ENCODE results near the gene MAZ. TPM values are rescaled to one million over a fixed set of nuclear protein-coding genes. Genes with fewer than 3 reads are reported as not detected.

The MAZ gene
- total RNA-seq, 1 experiment from 2014 or later, result 426 TPM

GRCh38 chr16:29837841-29838240 is 31.5 kb downstream of the MAZ start:
- POLR2A ChIA-PET, result no interaction called here
- TF ChIP-seq CTCF (IDR thresholded peaks at IDR 0.05), result no peak
- TF ChIP-seq SIN3A (IDR thresholded peaks at IDR 0.05; ENCODE audit: borderline replicate concordance, insufficient read depth, low read depth, low read length), result no peak
- no peak for TF ChIP-seq REST (IDR thresholded peaks at IDR 0.05; ENCODE audit: insufficient read depth in 1 of 2, low read depth in 2 of 2, low read length in 1 of 2)
- TF ChIP-seq TCF7L2 (IDR thresholded peaks at IDR 0.05; ENCODE audit: low read depth, low read length), result no peak
- no peak for TF ChIP-seq POLR2AphosphoS5 (IDR thresholded peaks at IDR 0.05; ENCODE audit: low read depth, low read length)
- DNase-seq (ENCODE audit: low read depth, low spot score), result no peak
- in situ Hi-C loops (cut with HindIII; ENCODE audit: low pct_unique_long_range_greater_than_20kb, low sequenced_read_pairs) (no loop called here), intact Hi-C loops (cut with micrococcal nuclease; ENCODE audit: unreplicated experiment) (no loop called here)
- no peaks in the 10 kb centered on the region; the same call in 1 of the 2 replicates for H3K36me3 ChIP-seq (ENCODE audit: control insufficient read depth, insufficient read depth, low read length)
- H3K4me3 ChIP-seq (ENCODE audit: low read depth in 2 of 2, low read length in 2 of 2), result no peak overlapping the region
- H3K27me3 ChIP-seq (ENCODE audit: control insufficient read depth, insufficient read depth, low read length), result no peaks in the 10 kb centered on the region
- H3K9me3 ChIP-seq (ENCODE audit: control insufficient read depth, insufficient read depth, low read depth, low read length), result no peaks in the 10 kb centered on the region
- H3K27ac ChIP-seq (ENCODE audit: low read length), result no peak overlapping the region
- BruUV-seq (replicated peaks), result no TSS peak
- no peaks in the 10 kb centered on the region for H3K4me1 ChIP-seq (ENCODE audit: control insufficient read depth, insufficient read depth, low read length)
- ATAC-seq, result no peak
- CTCF ChIA-PET, result no interaction called here

- no peak for TF ChIP-seq POLR2AphosphoS5 (IDR thresholded peaks at IDR 0.05; ENCODE audit: low read depth, low read length)
- no peak for TF ChIP-seq REST (IDR thresholded peaks at IDR 0.05; ENCODE audit: insufficient read depth in 1 of 2, low read depth in 2 of 2, low read length in 1 of 2)
- no peak for TF ChIP-seq SIN3A (IDR thresholded peaks at IDR 0.05; ENCODE audit: borderline replicate concordance, insufficient read depth, low read depth, low read length)
- no peak for TF ChIP-seq CTCF (IDR thresholded peaks at IDR 0.05)
- TF ChIP-seq TCF7L2 (IDR thresholded peaks at IDR 0.05; ENCODE audit: low read depth, low read length), result no peak
- Histone ChIP-seq H3K4me1 (ENCODE audit: control insufficient read depth, insufficient read depth, low read length) (no peaks in the 10 kb centered on the region), H3K36me3 (ENCODE audit: control insufficient read depth, insufficient read depth, low read length) (no peaks in the 10 kb centered on the region; the same call in 1 of the 2 replicates), H3K9me3 (ENCODE audit: control insufficient read depth, insufficient read depth, low read depth, low read length) (no peaks in the 10 kb centered on the region), H3K27ac (ENCODE audit: low read length) (no peak overlapping the region), H3K27me3 (ENCODE audit: control insufficient read depth, insufficient read depth, low read length) (no peaks in the 10 kb centered on the region), H3K4me3 (ENCODE audit: low read depth in 2 of 2, low read length in 2 of 2) (no peak overlapping the region)
- DNase-seq (ENCODE audit: low read depth, low spot score), result no peak
- no TSS peak for BruUV-seq (replicated peaks)
- in situ Hi-C loops (cut with HindIII; ENCODE audit: low pct_unique_long_range_greater_than_20kb, low sequenced_read_pairs), result no loop called here
- intact Hi-C loops (cut with micrococcal nuclease; ENCODE audit: unreplicated experiment), result no loop called here
- ATAC-seq, result no peak
- POLR2A ChIA-PET, result no interaction called here
- CTCF ChIA-PET, result interaction anchor here (0.7 kb wide), 1 partner anchor 8 kb away, joined by 9 read pairs; no protein-coding TSS in a partner anchor
Measured at GRCh38 chr16:29839822-29840221, 33.5 kb downstream of the MAZ start.
